ENCODE measurements around the gene SGPP2.

- TF ChIP-seq SP1 (IDR thresholded peaks at IDR 0.05) = no peak
- TF ChIP-seq SUZ12 (IDR thresholded peaks at IDR 0.05) = no peak
These were observed 167.3 kb downstream of the SGPP2 start for GRCh38 chr2:222591661-222592060.
